ENCODE results near the gene ZNF408.

The ZNF408 gene

GRCh38 chr11:46718155-46719019, 17.6 kb downstream of the ZNF408 start:
- H3K4me3 ChIP-seq (ENCODE audit: low read depth, low read length) = no peak overlapping the region
- no peak for DNase-seq (ENCODE audit: low read depth)
- TF ChIP-seq, protein P1, sequence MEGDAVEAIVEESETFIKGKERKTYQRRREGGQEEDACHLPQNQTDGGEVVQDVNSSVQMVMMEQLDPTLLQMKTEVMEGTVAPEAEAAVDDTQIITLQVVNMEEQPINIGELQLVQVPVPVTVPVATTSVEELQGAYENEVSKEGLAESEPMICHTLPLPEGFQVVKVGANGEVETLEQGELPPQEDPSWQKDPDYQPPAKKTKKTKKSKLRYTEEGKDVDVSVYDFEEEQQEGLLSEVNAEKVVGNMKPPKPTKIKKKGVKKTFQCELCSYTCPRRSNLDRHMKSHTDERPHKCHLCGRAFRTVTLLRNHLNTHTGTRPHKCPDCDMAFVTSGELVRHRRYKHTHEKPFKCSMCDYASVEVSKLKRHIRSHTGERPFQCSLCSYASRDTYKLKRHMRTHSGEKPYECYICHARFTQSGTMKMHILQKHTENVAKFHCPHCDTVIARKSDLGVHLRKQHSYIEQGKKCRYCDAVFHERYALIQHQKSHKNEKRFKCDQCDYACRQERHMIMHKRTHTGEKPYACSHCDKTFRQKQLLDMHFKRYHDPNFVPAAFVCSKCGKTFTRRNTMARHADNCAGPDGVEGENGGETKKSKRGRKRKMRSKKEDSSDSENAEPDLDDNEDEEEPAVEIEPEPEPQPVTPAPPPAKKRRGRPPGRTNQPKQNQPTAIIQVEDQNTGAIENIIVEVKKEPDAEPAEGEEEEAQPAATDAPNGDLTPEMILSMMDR (IDR thresholded peaks at IDR 0.05; ENCODE audit: insufficient read depth, low read depth, low read length, missing control alignments) = no peak

- TF ChIP-seq, protein P1 (IDR thresholded peaks at IDR 0.05; ENCODE audit: insufficient read depth, low read depth, low read length, missing control alignments) = no peak
- no peak for DNase-seq (ENCODE audit: low read depth)
- H3K4me3 ChIP-seq (ENCODE audit: low read depth, low read length) = no peak within 1 kb of the TSS
These were observed 18.3 kb downstream of the ZNF408 start, which contains the start of gene F2 for GRCh38 chr11:46719048-46719542. Gene F2 (plus strand): TSS chr11:46719213. CDS start chr11:46719236, 23 bp downstream.

DNA sequence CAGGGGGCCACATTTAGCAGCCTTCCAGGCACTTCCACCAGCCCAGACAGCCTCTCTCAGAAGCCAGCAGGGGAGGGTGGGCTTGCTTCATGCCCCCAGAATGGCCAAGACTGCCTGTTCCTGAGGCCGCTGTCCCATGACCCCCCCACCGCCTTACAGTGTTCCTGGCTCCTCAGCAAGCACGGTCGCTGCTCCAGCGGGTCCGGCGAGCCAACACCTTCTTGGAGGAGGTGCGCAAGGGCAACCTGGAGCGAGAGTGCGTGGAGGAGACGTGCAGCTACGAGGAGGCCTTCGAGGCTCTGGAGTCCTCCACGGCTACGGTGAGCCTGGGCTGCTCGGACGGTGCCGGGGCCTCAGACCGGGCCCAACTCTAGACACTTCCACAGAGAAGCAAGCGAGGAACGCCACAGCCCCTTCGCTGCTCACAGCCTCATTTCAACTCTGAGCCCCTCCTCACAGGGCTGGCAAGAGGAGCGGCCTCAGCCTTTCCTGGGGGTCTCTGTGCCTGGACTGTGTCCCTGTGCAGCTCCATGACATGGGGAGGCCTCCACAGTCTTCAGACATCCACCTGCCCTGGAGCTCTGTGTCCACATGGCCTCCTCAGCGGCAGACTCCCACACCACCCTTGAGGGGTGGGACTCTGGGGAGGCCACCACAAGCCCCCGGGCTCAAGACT, 18.9 kb downstream of the ZNF408 start:
- no peak for DNase-seq (ENCODE audit: low read depth)
- no peak overlapping the region for H3K4me3 ChIP-seq (ENCODE audit: low read depth, low read length)
- TF ChIP-seq, protein P1 (IDR thresholded peaks at IDR 0.05; ENCODE audit: insufficient read depth, low read depth, low read length, missing control alignments) = no peak

DNA sequence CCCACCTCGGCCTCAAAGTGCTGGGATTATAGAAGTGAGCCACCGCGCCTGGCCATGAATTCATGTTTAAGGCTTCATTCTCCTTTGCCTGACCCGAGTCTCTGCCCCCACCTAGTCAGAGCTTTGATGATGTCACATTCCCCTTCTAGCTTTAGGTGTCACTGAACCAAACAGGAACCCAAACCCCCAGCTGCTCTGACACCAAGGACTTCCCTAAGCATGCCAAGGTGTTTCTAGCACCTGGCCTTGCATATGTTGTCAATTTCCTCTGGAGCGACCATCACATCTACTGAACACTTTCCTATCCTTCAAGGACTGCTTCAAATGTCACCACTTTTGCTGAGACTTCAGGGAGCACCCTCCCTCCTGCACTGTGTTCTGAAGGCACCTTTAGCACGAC, 20.5 kb downstream of the ZNF408 start:
- TF ChIP-seq, protein P1 (IDR thresholded peaks at IDR 0.05; ENCODE audit: insufficient read depth, low read depth, low read length, missing control alignments) = no peak

DNA sequence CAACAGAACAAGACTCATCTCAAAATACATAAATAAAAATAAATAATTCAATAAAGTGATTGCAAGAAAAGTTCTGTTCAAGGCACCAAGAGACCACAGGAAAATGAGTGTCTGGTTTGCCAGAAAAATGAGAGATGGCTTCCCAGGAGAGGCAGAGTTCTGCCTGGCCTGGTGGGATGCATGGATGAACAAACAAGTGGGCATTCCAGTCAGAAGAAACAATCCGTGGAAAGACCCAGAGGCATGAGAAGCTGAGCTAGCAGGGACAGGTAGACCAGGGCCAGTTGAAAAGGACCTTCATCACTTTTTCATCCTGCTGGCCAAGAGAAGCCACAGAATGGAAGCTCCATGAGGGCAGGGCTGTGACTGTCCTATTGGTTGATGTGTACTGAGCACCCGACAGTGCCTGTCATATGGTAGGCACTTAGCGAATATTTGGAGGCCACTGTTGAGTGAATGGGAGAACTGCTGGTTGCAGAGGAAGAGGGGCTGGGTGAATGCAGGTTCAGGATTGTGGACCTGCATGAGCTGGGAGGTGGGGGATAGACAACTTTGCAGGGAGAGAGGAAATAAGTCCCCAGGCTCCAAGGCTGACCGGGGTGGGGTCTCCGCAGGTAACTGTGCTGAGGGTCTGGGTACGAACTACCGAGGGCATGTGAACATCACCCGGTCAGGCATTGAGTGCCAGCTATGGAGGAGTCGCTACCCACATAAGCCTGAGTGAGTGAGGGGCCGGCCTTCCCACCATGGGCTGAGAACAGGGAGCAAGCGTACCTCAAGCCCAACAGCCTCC, 21.9 kb downstream of the ZNF408 start:
- no peak for DNase-seq (ENCODE audit: low read depth)
- TF ChIP-seq, protein P1 (IDR thresholded peaks at IDR 0.05; ENCODE audit: insufficient read depth, low read depth, low read length, missing control alignments) = no peak
- H3K4me3 ChIP-seq (ENCODE audit: low read depth, low read length) = no peak overlapping the region

More for the DNA sequence above, 20.5 kb downstream of the ZNF408 start:
- DNase-seq (ENCODE audit: low read depth) = no peak
- no peak overlapping the region for H3K4me3 ChIP-seq (ENCODE audit: low read depth, low read length)

DNA sequence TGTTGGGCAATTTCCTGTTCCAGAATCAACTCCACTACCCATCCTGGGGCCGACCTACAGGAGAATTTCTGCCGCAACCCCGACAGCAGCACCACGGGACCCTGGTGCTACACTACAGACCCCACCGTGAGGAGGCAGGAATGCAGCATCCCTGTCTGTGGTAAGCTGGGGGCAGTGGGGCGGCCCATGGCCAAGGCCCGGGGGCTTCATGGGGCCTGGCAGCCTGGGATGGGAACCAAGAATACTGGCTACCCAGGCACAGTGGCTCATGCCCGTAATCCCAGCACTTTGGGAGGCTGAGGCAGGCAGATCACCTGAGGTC, 22.5 kb downstream of the ZNF408 start:
- TF ChIP-seq, protein P1 (IDR thresholded peaks at IDR 0.05; ENCODE audit: insufficient read depth, low read depth, low read length, missing control alignments) = no peak

More for the DNA sequence above, 22.5 kb downstream of the ZNF408 start:
- no peak for DNase-seq (ENCODE audit: low read depth)
- H3K4me3 ChIP-seq (ENCODE audit: low read depth, low read length) = no peak overlapping the region

Measured in GM12865 (cell line).